Thyroid gland (tissue), 4 donors: ENCODE results near the gene MTHFSD. TPM values are rescaled to one million over a fixed set of nuclear protein-coding genes. Genes with fewer than 3 reads are reported as not detected.
"Not testable (repeated sequence)": the region's sequence is repeated elsewhere in the genome, so short reads cannot be mapped to it uniquely, and the experiment has no call there.

ENCODE experiments used
- DNase-seq, 2 donors: peaks; one replicate each; pipeline ENCODE4 v3.0.0-alpha.2; 2019
- H3K27ac ChIP-seq, 3 donors: fragments of 200-600 bp; sonication (generic); 1 replicate in 2 of 3; 2 replicates in 1 of 3; pipeline ENCODE4 v1.5.1; 2016 to 2019; ENCODE audit warnings: mild to moderate bottlenecking in 1 of 3, moderate library complexity in 1 of 3
- H3K27me3 ChIP-seq: fragments of 200-600 bp; sonication (generic); one replicate; pipeline ENCODE4 v1.5.1; 2019
- H3K36me3 ChIP-seq, 2 donors: fragments of 200-600 bp; sonication (generic); one replicate each; pipeline ENCODE4 v1.5.1; 2016 to 2019
- H3K4me1 ChIP-seq, 2 donors: fragments of 200-600 bp; sonication (generic); one replicate each; pipeline ENCODE4 v1.5.1; 2017 to 2019
- H3K4me3 ChIP-seq, 3 donors: fragments of 200-600 bp; sonication (generic); replicated peaks in 1 of 3; 1 replicate in 2 of 3; 2 replicates in 1 of 3; pipeline ENCODE4 v1.5.1; 2016; ENCODE audit warnings: mild to moderate bottlenecking in 1 of 3
- H3K9me3 ChIP-seq: fragments of 200-600 bp; sonication (generic); one replicate; pipeline ENCODE4 v1.5.1; 2017
- POLR2A ChIP-seq, 2 donors: fragments of 450-650 bp; IDR thresholded peaks; one replicate each; pipeline ENCODE4 v1.6.1; 2017; ENCODE audit warnings: antibody characterized with exemption in 2 of 2, mild to moderate bottlenecking in 2 of 2, moderate library complexity in 1 of 2
- WGBS, 2 donors: methylation state at CpG; one replicate each; pipeline ENCODE4 v1.1.5; 2017; 5-methylcytosine and 5-hydroxymethylcytosine counted together
- intact Hi-C: fragments of 100-400 bp; cut with DNase I; formaldehyde crosslinking; loops from one replicate; pipeline ENCODE4 v1.15.1; 2023
- total RNA-seq, 4 donors: library from RNA; depleted of rRNA; stranded (reverse); fragments of >200 nt; gene quantifications; one replicate each; pipeline ENCODE4 v1.2.3, GENCODE V29; 2016
- TF ChIP-seq, protein P1 (sequence below), 6 experiments: fragments of 200-600 bp in 3 of 6; fragments of 450-650 bp in 3 of 6; sonication (generic) in 3 of 6; IDR thresholded peaks; one replicate each; pipeline ENCODE4 v1.5.1; 2016 to 2019; ENCODE audit warnings: antibody characterized with exemption in 6 of 6, mild to moderate bottlenecking in 2 of 6, inconsistent platforms in 1 of 6, moderate library complexity in 1 of 6

MTHFSD gene
- total RNA-seq, 4 donors from 2014 or later: 21.2 to 27.4 (median 25.2) TPM

DNA sequence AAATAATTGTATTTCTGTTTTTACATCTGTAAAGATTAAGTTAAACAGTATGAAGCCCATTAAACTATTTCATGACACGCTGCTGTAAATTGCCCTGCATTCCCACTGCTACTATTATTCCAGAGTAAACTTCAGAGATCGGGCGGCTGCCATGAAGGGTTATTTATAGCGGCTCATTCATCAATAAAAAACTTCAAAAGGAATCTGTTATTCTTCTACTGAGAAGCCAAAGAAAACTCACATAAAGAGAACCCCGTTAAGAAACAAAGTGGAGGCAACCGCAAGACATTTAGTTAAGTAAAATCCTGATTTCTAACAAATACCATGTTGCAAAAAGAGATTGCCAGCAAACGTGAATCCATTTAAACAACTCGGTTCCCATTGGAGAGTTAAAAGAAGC is 39.7 kb upstream of the MTHFSD start:
- intact Hi-C loops: no loop called here
- 54 to 55% methylated on average over 8 of the region's 8 CpGs for WGBS, 2 donors
- no peaks in the 10 kb centered on the region for H3K27me3 ChIP-seq
- DNase-seq: no peak
- no peaks in the 10 kb centered on the region for H3K36me3 ChIP-seq
- no peaks in the 10 kb centered on the region for H3K9me3 ChIP-seq
- H3K4me3 ChIP-seq: no peak overlapping the region
- no peak for TF ChIP-seq POLR2A (IDR thresholded peaks at IDR 0.05)
- TF ChIP-seq, protein P1, sequence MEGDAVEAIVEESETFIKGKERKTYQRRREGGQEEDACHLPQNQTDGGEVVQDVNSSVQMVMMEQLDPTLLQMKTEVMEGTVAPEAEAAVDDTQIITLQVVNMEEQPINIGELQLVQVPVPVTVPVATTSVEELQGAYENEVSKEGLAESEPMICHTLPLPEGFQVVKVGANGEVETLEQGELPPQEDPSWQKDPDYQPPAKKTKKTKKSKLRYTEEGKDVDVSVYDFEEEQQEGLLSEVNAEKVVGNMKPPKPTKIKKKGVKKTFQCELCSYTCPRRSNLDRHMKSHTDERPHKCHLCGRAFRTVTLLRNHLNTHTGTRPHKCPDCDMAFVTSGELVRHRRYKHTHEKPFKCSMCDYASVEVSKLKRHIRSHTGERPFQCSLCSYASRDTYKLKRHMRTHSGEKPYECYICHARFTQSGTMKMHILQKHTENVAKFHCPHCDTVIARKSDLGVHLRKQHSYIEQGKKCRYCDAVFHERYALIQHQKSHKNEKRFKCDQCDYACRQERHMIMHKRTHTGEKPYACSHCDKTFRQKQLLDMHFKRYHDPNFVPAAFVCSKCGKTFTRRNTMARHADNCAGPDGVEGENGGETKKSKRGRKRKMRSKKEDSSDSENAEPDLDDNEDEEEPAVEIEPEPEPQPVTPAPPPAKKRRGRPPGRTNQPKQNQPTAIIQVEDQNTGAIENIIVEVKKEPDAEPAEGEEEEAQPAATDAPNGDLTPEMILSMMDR (IDR thresholded peaks at IDR 0.05): no peak
- no peaks in the 10 kb centered on the region for H3K4me1 ChIP-seq
- H3K27ac ChIP-seq: no peak overlapping the region

DNA sequence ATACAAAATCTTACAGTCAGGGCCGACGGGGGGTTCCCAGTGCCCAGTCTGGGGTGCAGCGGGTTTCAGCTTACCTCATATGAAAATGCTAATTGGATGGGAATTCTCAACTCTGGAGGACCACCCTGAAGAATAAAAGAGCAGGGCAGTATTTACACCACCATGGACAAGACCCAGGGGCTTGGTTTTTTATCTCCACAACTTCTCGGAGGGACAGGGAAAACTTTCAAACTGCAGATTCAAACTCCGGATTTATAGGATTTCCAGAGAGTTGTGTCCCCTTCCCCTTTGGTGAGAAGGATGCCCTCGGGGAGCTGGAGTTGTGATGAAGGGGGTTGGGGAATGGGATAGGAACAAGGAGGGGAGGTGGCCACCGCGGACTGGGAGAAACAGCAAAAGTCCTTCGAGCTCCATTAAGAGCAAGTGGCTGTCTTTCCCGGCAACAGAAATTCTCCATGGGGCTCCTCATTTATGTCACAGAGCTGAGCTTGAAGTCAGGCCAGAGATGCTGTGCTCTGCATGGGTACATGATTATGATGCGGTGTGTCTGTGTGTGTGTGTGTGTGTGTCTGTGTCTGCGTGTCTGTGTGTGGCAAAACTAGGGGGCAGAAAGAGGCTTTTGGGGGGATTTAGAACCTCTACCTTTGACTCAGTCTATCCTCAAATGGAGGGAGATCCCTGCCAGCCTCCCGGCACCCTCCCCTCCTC is 39.0 kb upstream of the MTHFSD start:
- DNase-seq: no peak
- intact Hi-C loops: no loop called here
- H3K27ac ChIP-seq: no peak overlapping the region
- TF ChIP-seq, protein P1 (IDR thresholded peaks at IDR 0.05): no peak
- TF ChIP-seq POLR2A (IDR thresholded peaks at IDR 0.05): no peak
- 46 to 48% methylated on average over 12 to 13 of the region's 13 CpGs for WGBS, 2 donors
- H3K9me3 ChIP-seq: no peaks in the 10 kb centered on the region
- H3K4me1 ChIP-seq: no peaks in the 10 kb centered on the region
- no peaks in the 10 kb centered on the region for H3K27me3 ChIP-seq
- H3K36me3 ChIP-seq: no peaks in the 10 kb centered on the region
- no peak overlapping the region for H3K4me3 ChIP-seq

DNA sequence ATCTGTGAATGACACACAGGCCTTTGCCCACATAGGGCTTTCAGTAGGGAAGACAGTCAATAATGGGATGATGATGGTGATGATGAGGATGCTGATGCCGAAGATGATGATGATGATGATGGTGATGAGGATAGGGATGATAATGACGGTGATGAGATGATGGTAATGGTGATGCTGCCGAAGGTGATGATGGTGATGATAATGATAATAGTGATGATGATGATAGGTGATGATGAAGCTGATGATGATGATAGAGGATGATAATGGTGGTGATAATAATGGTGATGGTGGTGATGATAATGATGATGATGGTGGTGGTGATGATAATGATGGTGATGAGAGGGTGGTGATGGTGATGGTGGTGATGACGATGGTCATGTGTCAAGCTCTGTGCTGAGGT is 36.2 kb upstream of the MTHFSD start:
- TF ChIP-seq, protein P1 (IDR thresholded peaks at IDR 0.05): no peak
- no peak for TF ChIP-seq POLR2A (IDR thresholded peaks at IDR 0.05)
- Histone ChIP-seq H3K4me1 (no peaks in the 10 kb centered on the region), H3K27me3 (no peaks in the 10 kb centered on the region), H3K27ac (no peak overlapping the region), H3K9me3 (no peaks in the 10 kb centered on the region), H3K4me3 (no peak overlapping the region), H3K36me3 (no peaks in the 10 kb centered on the region)
- WGBS, 2 donors: 92 to 93% methylated on average over 4 of the region's 4 CpGs
- no peak for DNase-seq
- intact Hi-C loops: no loop called here

DNA sequence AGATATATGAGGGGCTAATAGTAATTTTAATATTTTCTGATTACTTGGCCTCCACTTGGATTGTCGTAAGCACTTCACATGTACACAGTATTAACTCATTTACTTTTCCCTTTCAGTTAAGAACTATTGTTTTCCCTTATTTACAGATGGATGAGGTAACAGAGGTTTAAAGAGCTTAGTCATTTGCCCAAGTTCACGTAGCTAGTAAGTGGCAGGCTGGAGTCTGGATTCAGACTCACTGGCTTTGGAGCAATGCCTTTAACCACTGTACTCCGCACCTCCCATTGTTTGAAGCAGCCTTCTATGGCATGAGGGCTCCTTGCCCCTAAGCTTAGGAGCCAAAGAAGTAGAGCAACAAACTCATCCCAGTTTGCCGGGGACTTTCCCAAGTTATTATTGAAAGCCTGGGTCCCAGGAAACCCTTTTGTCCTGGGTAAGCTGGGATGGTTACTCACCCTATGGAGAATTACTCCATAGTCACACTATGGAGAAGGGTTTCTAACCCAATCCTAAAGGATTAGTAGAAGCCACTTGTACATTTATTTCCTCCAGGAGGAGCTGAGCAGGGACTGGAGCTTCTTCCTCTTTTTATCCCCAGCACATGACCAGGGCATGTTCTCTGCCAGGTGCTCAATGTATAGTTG is 35.6 kb upstream of the MTHFSD start:
- 69 to 71% methylated on average over 4 of the region's 4 CpGs for whole genome bisulfite sequencing, 2 donors
- no peaks in the 10 kb centered on the region for H3K27me3 ChIP-seq
- no peak overlapping the region for H3K4me3 ChIP-seq
- no peak for DNase-seq
- TF ChIP-seq, protein P1 (IDR thresholded peaks at IDR 0.05): no peak
- TF ChIP-seq POLR2A (IDR thresholded peaks at IDR 0.05): no peak
- H3K9me3 ChIP-seq: no peaks in the 10 kb centered on the region
- no peaks in the 10 kb centered on the region for H3K4me1 ChIP-seq
- H3K36me3 ChIP-seq: no peaks in the 10 kb centered on the region
- intact Hi-C loops: no loop called here
- no peak overlapping the region for H3K27ac ChIP-seq

DNA sequence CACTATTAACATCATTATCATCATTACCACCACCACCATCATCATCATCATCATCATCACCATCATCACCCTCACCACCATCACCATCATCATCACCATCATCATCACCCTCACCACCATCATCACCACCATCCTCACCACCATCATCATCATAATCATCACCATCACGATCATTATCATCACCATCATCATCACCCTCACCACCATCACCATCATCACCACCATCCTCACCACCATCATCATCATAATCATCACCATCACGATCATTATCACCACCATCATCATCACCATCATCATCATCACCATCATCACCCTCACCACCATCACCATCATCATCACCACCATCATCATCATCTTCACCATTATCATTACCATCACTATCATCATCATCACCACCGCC is 32.9 kb upstream of the MTHFSD start:
- 91 to 94% methylated on average over 3 of the region's 3 CpGs for whole genome bisulfite sequencing, 2 donors
- DNase-seq, H3K9me3 ChIP-seq, H3K36me3 ChIP-seq, H3K27me3 ChIP-seq, H3K4me1 ChIP-seq, H3K27ac ChIP-seq, intact Hi-C loops, H3K4me3 ChIP-seq: not testable (repeated sequence)
